IPS-11a (cell line): ENCODE measurements around the gene GALNT2.

ENCODE experiments used
- H3K4me3 ChIP-seq: one replicate; pipeline ENCODE4 v1.5.1; 2013; ENCODE audit warnings: low read depth, low read length, control low read depth

Gene GALNT2

DNA sequence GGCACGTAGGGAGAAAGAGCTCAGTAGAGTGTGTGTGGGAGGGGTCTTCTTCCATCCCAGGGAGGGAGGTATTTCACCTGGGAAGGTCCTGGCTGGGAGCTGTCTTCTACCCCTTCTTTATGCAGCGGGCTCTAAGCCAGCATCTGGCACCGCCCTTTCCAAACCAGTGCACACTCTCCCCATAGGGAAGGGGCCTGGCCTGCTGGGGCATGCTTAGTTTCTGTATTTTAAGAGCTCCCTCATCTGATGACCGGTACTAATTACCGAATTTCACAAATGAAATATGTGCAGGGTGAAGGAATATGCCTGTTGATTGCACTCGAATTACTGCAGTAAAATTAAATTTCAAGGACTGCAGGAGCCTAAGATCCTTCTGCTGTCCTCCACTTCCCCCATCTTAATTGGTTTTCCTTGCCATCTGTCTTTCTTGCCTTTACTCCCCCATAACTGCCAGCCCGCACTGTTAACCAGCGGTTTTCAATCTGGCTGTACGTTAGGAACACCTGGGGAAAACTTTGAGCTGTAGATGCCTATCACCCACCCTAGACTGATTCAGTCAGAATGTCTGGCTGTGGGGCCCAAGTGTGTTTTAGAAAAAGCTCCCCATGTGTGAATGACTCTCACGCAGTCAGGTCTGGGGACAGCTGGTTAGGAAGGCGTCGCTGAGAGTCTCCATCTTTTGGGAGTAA, 20.1 kb downstream of the GALNT2 start:
- no peak overlapping the region for H3K4me3 ChIP-seq

DNA sequence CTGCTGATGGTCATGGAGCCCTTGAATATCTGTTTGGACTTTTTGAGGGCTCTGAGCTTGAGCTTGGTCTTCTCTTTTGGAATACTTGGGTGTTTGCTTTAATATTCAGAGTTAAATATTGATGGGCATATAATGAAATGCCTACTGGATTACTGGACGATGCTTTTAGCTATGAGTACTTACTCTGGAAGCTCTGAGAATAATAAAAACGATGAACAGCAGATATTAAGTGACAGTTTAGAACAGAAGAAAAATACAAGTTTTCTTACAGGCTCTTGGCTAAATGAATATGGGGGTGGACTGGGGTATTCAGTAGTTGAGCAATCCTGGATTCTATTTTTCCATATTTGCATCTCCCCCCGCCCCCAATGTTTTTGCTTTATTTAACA, 20.7 kb downstream of the GALNT2 start:
- no peak overlapping the region for H3K4me3 ChIP-seq

- H3K4me3 ChIP-seq: no peak overlapping the region
Observed at GRCh38 chr1:230090194-230090711, 23.2 kb downstream of the GALNT2 start.

DNA sequence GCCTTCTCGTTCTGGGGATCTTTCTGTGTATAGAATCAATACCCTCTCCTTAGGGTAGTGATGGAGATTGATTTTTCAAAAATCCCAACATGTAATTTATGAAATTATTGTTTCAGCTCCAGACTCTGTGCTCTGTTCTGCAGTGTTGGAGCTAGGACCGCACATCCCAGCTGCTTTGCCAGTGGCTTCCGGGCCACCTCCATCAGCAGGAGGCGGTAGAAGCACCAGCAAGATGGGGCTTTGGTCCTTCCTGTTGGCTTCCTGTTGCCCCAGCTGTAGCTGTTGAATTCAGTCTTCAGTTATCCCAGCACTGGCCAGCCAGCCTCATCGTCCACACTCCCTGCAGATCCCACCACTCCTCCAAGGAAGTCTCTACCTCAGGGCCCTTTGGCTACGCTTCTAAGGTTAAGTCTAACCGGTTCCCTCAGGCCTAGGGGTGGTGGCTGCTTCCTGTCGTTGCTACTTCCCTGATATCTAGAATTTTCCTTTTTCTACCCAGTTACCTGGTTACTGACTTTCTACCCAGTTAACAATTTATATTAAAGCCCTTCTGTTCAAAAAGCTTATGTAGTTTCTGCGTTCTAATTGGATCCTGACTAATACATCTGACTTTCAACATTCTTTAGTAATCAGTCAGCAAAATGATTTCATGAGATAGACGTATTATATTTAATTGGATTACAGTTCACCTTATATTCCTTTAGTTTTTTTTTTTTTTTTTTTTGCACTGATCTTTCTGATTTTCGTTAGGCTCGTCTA, 24.6 kb downstream of the GALNT2 start:
- H3K4me3 ChIP-seq: no peak overlapping the region

DNA sequence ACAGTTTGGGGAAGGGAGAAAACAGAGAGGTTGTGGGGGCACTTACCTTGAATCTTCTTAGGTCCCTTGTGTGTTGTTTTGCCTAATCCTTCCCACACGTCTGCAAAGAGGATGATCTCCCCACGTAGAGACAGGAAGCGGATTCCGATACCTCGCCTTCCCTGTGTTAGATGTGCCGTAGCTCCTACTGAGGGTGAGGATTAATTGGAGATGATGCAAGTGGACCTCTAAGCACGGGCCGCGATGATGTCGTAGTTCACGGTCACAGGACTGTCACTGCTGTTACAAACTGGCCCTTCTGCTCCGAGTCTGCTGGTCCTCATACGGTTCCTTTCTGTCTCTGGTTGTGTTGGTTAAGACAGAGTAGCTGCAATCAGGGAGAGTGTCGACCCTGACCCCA, 27.7 kb downstream of the GALNT2 start:
- H3K4me3 ChIP-seq: no peak overlapping the region

- H3K4me3 ChIP-seq: no peak overlapping the region
Observed at GRCh38 chr1:230095938-230096337, 28.9 kb downstream of the GALNT2 start.

DNA sequence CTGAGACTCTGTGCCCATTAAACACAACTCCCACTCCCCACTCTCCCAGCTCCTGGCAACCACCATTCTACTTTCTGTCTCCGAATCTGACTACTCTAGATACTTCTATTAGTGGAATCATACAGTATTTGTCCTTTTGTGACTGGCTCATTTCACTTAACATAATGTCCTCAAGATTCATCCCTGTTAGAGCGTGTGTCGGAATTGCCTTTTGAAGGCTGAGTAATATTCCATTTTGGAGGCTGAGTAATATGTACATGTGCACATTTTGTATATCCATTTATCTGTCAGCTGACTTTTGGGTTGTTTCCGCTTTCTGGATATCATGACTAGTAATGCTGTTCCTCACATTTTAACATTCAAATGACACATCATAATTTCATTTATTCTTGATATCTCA, 30.3 kb downstream of the GALNT2 start:
- no peak overlapping the region for H3K4me3 ChIP-seq

DNA sequence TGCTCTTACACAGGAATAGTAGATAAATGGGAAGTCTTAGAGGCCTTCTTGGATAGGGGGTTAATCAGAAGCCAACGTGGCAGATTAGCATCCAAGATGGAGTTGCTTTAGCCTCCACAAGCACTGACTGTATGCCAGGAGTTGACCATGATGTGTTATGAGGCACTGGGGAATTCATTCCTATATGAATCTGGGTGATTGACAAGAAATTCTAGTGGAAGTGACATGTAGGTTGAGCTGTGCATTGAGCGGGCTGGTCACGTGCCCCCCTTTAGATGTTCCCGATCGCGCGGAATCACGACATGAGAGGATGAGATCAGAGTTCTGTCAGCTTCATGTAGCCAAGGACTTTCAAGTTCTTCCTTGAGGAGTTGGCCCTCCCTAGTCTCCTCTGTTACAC, 31.7 kb downstream of the GALNT2 start:
- H3K4me3 ChIP-seq: no peak overlapping the region

DNA sequence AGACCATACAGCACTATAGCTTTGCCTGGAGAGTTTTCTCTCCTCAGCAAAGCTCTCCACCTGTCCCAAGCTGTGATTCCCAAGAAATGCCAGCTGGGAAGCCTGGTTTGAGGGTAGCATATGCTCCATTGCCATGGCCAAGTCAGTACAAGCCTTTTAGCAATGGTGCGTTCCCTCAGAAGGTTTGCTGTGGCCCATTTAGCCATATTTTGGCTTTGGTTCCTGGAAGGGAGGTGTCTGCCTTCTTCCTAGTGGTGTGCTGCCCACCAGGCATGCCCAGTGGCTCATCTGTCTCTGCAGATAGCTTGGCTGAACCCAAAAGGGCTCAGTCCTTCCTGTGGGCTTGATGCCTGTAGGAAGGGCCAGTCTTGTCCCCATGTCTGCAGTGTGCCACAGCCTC, 32.4 kb downstream of the GALNT2 start:
- H3K4me3 ChIP-seq: no peak overlapping the region

DNA sequence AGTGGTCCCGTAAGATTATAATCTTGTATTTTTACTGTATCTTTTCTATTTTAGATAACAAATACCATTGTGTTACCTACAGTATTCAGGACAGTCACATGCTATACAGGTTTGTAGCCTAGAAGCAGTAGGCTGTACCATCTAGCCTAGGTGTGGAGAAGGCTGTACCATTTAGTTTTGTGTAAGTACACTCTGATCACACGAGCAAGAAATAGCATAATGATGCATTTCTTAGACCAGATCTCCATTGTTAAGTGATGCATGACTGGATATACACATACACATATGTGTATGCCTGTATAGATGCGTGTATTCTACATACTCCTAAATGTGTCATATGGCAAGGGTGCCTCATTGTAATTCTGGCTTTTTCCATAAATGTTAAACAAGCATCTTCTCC, 33.9 kb downstream of the GALNT2 start:
- no peak overlapping the region for H3K4me3 ChIP-seq

DNA sequence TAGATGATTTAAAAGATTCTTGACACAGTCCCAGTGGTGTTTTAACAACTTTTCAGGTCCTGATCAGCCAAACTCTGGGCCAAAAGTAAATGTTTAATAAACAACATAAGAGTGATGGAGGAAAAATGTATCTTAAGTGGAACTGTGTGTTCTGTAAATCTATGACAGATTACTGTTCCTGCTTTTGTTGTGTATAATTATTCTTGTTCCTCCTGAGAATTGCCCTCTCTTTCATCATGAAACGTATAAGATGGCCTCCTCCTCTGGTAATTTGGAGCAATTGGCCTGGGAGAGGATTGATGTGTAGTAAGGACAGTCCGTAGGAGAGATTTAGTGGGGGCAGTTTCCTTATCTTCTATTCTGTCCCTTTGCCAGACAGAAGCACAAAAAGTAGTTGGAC, 34.5 kb downstream of the GALNT2 start:
- H3K4me3 ChIP-seq: no peak overlapping the region

DNA sequence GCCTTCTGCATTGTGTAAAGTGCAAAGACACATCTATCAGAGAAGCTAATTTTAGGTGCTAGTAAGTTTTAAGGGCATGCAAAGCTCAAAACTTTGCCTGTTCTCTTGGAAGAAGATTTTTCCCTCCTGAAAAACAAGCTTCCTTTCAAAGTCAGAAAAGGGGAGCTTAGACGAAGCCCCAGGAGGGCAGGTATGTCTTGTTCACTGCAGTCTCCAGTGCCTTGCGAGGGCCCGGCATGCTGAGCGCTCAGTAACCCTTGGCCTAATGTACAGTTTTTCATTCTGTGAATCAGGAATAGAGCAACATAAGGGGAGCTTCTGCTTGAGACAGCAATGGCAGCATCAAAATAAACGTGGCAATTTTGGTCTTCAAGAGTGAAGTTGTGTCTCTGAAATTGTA, 35.0 kb downstream of the GALNT2 start:
- H3K4me3 ChIP-seq: no peak overlapping the region

- H3K4me3 ChIP-seq: no peak overlapping the region
Observed at GRCh38 chr1:230102472-230102871, 35.4 kb downstream of the GALNT2 start.

- H3K4me3 ChIP-seq: no peak overlapping the region
Observed at GRCh38 chr1:230103306-230104173, 36.5 kb downstream of the GALNT2 start.

DNA sequence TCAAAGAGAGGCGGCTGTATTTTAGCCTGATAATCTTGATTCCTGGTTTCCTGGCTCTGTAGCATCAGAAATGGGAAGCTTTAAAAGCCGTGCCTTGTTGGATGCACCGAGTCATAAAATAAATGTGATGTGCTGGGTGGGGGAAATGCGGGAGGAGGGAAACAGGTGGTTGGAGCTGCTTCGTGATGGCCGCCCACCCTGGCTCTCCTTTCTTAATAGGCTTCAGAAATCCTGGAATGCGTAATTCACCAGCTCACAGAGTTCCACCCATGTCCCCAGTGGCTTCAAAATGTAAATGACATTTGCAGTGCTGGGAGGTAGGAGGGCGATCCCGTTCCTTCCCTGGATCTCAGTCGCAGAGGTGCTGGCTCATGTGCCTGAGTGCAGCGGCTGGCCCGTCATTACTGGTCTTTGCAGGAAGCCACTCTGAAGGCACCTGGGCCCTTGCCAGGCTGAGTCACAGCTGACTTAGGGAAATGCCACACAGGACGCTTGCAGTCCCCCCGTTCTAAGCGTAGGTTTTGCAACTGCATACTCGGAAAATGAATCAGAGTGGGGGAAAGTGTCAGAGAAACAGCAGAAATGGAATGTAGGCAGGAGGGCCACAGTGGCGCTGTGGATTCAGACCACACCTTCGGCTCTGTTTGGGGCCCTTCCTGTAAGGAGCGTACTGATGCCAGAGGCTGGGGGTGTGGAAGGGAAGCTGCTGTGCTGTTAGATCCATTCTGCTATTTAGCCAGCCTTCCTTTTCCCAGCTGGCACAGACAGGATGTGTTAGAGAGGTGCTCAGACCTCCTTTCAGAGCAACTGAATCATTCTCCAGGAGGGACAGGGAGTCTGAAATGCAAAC, 37.6 kb downstream of the GALNT2 start:
- H3K4me3 ChIP-seq: no peak overlapping the region

DNA sequence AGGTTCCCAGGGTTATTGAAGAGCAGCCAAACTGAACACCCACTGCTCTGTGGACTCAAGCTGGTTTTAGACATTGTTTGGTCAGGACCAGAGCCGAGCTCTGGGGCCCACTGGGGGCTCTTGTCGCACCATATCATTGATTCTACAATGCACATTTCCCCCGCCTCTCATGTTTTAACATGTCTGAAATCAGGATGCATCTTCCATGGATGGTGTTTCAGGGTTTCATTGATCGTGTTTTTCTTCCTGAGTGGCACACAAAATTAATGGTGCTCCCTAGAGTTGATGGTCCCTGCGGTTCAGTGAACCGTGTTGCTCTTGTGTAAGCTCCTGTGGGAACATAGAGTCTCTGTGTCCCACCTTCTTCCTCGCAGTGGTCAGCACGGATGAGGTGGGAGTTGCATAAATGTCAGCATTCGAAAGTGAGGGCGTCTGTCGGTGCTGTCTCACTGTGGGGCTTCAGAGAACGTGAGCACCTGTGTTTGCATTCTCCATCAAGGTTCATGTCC, 38.3 kb downstream of the GALNT2 start:
- H3K4me3 ChIP-seq: no peak overlapping the region

GRCh38 chr1:230105754-230106625, 39.0 kb downstream of the GALNT2 start:
- no peak overlapping the region for H3K4me3 ChIP-seq

DNA sequence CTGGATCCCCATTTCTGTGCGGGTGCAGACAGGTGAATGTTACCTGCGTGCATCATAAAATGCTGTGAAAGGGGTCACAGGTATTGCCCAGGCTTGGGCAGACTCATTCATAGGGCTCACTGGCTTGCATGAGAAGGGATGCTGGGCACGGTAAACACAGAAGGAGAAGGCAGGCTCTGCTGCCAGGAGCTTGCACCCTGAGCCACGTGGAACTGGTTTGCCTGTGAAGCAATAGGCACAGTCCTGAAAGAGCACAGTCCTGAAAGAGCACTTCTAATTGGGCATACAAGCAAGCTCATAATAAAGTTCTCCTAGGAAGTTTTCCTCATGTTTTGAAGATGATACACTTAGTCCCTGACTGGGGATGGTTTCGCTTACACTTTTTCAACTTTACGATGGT, 40.9 kb downstream of the GALNT2 start:
- H3K4me3 ChIP-seq: no peak overlapping the region

DNA sequence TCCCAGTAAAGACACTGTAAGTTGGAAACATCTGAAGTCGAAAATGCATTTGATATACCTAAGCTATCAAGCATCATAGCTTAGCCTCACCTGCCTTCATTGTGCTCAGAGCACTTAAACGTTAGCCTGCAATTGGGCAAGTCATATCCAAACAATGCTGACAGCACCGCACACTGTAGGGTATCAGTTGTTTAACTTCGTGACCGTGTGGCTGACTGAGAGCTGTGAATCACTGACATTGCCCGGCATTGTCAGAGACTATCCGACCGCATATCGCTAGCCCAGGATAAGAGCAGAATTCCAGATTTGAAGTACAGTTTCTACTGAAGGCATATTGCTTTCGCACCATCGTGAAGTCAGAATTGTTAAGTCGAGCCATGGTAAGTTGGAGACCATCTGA, 41.5 kb downstream of the GALNT2 start:
- H3K4me3 ChIP-seq: no peak overlapping the region
